Measurements from ENCODE around the gene HM13.

- TF ChIP-seq PAX5 (IDR thresholded peaks at IDR 0.05; ENCODE audit: insufficient read depth, low read length, severe bottlenecking) (no peak), TAF1 (IDR thresholded peaks at IDR 0.05; ENCODE audit: low read depth, low read length) (no peak), POLR2AphosphoS5 (IDR thresholded peaks at IDR 0.05; ENCODE audit: low read depth, low read length) (no peak), POLR2A (IDR thresholded peaks at IDR 0.05; ENCODE audit: low read depth, low read length) (no peak)
These were observed 64.4 kb downstream of the HM13 start for GRCh38 chr20:31578448-31579138.

All from GM12891 (cell line).